CD4-positive, alpha-beta T cell treated with Interleukin-6 for 4 hours (primary cell): Measurements from ENCODE around the gene ANKRD31.
"Not testable (repeated sequence)": the region's sequence is repeated elsewhere in the genome, so short reads cannot be mapped to it uniquely, and the experiment has no call there.

Experiments used
- DNase-seq: peaks from one replicate; pipeline ENCODE4 v3.0.0-alpha.2; 2020; ENCODE audit warnings: mixed read lengths

ANKRD31 gene

DNA sequence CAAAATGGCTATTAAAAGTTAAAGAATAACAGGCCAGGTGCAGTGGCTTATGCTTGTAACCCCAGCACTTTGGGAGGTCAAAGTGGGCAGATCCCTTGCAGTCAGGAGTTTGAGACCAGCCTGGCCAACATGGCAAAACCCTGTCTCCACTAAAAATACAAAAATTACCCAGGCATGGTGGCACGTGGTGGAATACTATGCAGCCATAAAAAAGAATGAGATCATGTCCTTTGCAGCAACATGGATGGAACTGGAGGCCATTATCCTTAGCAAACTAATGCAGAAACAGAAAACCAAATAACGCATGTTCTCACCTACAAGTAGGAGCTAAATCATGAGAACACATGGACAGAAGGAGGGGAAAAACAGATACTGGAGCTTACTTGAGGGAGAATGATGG, 15.9 kb downstream of the ANKRD31 start:
- not testable (repeated sequence) for DNase-seq

DNA sequence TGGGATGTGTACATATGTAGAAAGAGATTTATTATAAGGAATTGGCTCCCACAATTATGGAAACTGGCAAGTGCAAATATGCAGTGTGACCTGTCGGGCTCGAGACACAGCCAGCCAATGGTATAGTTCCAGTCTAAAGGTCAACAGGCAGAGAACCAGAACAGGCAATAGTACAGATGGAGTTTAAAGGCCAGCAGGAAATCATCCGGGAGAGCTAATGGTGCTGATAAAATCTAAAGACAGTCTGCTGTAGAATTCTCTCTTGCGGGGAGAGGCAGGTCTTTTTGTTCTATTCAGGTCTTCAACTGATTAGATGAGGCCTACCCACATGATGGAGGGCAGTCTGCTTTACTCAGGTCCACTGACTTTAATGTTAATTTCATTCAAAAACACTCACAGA, 21.8 kb downstream of the ANKRD31 start:
- no peak for DNase-seq

DNA sequence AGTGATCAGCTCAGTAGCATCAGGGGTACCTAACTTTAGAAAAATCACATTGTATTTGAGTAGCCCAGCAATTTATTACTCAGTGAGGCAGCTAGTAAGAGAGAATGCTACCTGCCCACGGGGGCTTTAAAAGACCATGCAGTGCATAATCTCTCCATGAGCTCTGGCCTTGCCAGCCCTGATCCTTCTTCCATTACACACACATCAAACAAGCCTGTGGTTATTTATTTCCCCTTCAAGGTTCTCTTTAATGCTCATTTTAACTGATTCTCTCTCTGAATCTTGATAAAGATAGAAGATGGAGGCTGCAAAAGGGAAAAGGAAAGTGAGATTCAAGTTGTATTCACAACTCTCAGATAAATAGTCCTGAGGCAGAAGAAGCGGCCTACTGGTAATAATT, 22.3 kb downstream of the ANKRD31 start:
- DNase-seq, result no peak

DNA sequence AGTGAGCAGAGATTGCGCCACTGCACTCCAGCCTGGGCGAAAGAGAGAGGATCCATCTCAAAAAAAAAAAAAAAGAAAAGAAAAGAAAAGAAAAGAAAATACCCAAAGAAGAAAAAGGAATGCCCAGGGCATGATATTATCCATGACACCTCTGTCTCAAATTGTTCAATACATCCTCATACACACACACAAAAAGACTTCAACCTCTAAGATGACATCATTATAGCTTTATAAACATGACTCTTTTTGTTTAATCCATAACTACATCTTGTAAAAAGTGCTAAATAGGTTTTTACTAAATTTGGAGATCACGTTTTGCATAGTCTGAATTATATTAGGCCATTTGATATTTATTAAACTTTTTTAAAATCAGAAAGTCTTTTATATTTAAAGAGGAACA, 33.1 kb downstream of the ANKRD31 start:
- no peak for DNase-seq

DNA sequence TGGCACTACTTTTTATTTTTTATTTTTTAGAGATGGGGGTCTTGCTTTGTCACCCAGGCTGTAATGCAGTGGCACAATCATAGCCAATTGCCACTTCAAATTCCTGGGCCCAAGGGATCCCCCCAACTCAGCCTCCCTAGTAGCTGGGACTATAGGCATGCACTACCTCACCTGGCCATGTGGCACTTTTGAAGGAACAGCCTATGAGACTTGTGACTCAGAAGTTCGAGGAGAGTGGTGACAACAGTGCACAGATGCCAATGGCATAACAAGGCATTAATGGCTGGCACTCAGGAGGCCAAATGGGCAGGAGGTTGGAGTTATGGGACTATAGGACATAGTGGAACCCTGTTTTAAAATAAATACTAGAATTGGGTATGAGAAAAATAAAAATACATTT, 33.7 kb downstream of the ANKRD31 start:
- no peak for DNase-seq

DNA sequence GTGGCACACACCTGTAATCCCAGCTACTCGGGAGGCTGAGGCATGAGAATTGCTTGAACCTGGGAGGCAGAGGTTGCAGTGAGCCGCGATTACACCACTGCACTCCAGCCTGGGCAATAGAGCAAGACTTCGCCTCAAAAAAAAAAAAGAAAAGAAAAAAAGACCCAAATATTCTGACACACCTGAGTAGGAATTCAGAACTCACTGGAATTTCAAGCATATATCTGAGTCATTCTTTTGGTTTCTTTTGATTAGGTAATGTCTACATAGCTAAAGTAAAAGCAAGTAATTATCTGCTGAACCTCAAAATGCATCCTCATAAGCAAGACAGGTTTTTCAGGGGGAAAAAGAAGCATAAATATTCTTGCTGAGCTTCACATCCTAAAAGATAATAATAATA, 35.9 kb downstream of the ANKRD31 start:
- DNase-seq, result no peak

DNA sequence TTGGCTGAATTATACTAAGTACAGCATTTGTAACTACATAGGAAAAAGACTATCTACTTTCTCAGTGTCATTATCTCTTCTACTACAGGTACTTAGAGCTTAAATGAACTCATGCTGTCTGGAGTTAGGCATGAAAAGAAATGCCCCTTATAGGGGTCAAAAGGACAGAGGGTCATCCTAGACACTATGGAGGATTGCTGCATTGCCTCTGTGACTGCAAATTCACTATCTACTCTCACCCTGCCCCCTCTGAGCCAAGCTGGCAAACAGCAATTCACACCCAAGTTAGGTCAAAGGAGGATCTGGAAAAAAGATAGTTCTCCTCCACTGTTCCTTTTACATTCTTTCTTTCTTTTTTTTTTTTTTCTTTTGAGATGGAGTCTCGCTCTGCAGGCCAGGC, 36.7 kb downstream of the ANKRD31 start:
- no peak for DNase-seq

DNA sequence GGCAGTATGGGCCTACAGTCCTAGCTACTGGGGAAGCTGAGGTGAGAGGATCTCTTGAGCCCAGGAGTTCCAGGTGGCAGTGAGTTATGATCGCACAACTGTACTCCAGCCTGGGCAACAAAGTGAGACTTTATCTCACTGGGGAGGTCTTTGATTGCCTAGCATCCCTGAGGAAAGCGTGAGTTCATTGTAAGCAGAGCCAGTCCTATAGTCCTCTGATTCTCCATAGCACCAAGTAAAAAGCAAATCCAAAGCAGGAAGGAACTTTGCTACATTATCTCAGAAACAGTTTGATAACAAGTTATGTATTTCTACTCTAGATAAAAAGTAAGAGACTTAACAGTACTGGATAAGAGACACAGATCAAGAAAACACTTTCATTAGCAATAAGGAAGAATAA, 37.6 kb downstream of the ANKRD31 start:
- DNase-seq, result no peak

DNA sequence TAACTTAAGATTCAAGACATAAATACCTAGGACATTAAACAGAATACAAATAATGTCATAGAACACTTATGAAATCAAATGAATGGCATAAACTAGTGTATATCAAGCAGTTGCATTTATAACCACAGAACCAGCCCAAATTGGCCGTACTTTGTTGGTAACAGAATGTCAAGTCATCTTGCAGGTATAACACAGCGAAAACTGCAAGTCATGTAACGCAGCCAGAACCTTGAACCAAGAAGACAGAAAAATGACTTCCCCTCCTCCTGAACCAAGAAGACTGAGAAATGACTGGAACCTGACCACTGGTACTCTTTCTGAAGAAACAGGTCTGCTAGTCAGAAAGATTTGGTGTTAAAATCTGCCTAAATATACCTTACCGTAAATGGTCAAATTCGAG, 38.9 kb downstream of the ANKRD31 start:
- DNase-seq, result no peak

DNA sequence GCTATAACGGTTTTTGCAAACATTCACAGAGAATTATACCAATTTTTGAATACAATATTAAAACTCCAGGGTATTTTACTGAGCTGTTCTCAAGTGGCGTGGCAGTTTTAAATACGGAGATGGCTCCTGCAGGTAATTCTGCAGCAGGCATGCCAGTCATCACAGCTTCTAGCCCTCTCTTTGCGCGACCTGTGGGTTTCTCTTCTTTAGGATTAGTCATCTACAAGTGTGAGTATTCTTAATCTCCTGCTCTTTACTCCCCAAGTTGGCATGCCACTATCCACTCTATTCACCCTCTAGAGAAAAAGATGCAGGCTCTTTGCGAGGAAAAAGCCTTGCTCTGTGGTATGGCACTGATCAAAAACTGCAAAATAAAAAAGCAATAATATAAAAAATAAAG, 43.9 kb downstream of the ANKRD31 start:
- no peak for DNase-seq

DNA sequence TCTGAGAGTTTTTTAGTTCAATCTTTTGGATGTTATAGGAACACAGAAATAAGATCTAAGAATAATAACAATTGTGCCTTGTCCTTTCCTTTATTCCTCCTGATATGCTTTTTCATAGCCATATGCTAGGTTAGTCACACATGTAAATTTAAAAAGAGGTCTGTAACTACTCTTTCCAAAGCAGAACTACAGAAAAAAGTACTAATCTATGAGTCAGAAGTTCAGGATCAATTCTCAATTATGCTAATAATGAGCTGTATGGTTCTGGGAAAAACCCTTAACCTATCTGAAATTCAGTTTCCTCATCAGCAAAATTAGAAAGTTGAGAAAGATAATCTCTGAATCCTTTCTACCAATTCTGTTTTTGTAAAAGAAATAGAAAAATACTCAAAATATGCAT, 44.4 kb downstream of the ANKRD31 start:
- no peak for DNase-seq

DNA sequence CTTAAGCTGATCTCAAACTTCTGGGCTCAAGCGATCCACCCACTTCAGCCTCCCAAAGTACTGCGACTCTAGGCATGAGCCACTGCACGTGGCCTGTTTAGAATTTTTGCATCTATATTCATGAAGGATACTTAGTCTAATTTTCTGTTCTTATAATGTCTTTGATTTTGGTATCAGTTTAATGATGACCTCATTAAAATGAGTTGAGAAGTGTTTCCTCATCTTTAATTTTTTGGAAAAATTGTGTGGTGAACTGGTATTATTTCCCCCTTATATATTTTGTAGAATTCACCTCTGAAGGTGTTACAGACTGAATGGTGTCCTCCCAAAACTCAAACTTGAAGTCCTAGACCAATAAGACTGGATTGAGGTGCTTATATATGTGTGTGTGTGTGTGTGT, 46.5 kb downstream of the ANKRD31 start:
- no peak for DNase-seq

DNA sequence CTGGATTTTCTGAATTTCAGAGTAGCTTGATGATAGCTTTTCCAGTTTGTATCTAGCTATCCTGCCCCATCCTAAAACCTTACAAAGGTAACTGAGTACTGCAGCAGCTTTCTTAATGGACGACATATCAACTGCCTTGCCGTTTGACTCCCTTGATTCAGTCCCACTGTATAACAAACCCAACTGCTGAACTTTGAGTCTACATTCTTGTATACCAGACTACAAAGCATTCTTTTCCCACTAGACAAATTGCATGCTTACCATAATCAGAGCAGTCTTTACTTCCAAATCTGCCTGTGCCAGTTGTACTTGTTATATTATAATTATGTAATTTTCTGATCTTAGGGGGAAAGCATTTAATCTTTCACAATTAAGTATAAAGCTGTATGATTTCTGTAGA, 47.3 kb downstream of the ANKRD31 start:
- DNase-seq, result no peak

DNA sequence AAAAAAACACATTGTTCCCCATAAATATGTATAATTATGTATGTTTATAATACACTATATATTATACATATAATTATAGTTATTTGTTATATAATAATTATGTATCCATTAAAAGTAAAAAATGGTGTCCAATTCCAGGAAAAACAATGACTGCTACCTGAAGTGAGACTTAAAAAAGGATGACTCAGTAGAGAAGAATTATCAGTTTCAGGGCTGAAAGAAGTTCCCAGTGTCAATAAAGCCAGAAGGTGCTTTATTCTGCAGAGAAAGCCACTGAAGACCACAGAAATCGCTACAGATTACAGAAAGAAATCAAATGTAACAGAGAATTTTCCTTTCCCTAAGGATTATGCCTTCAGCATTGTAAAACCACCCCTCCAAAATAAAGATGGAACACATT, 50.9 kb downstream of the ANKRD31 start:
- no peak for DNase-seq

DNA sequence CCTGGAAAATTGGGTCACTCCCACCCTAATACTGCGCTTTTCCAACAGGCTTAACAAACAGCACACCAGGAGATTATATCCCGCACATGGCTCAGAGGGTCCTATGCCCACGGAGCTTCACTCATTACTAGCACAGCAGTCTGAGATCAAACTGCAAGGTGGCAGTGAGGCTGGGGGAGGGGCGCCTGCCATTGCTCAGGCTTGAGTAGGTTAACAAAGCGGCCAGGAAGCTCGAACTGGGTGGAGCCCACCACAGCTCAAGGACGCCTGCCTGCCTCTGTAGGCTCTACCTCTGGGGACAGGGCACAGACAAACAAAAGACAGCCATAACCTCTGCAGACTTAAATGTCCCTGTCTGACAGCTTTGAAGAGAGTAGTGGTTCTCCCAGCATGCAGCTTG, 60.7 kb downstream of the ANKRD31 start:
- not testable (repeated sequence) for DNase-seq

DNA sequence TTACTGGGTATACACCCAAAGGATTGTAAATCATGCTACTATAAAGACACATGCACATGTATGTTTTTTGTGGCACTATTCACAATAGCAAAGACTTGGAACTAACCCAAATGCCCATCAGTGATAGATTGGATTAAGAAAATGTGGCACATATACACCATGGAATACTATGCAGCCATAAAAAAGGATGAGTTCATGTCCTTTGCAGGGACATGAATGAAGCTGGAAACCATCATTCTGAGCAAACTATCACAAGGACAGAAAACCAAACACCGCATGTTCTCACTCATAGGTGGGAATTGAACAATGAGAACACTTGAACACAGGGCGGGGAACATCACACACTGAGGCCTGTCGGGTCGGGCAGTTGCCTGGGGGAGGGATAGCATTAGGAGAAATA, 61.8 kb downstream of the ANKRD31 start:
- DNase-seq, result not testable (repeated sequence)

DNA sequence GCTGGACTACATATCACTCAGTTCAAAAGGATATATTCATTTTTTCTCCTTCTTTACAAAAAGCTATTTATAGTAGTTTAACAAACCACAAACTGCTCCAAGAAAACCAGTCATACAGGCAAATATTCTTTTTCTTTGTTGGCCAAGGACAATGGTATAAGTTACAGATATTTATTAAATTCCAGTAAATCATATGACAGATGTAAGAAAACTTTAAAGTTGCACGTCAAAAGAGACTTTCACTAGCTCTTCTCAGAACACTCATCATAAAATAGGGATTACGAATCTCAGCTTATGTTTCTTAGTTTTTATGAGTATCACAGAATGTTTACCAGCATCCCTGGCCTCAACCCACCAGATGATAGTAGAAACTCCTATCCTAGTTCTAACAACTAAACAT, 67.2 kb downstream of the ANKRD31 start:
- no peak for DNase-seq

DNA sequence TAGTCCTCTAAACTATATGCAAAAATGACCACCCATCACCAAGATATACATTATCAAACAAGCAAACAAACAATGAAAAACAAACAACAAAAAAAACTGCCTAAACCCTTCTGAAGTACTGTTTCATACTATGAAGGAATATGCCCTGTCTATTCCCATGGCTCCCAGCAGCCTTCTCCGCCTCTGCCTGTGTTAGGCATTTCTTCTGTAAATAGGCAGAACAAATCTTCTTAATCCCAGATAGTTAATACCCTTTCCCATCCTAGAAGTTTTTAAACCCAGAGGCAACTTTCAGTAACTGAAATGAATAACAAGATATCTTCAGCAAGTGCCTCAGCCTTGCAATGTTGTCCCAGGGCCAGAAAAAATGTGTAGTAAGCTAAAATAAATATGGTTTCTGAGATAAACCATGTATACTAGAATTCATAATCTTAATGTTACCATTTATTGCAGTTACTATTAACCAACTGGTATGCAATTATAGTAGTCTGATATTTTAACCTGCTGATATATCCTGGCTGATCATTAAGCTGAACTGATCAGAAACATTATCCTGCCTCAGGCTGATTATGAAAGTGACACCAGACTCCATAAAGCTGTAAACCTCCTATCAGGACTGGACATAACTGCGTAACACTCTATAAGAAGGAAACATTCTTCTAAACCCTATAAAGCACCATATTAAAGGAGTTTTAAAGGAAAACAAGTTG, 68.5 kb downstream of the ANKRD31 start:
- no peak for DNase-seq

DNA sequence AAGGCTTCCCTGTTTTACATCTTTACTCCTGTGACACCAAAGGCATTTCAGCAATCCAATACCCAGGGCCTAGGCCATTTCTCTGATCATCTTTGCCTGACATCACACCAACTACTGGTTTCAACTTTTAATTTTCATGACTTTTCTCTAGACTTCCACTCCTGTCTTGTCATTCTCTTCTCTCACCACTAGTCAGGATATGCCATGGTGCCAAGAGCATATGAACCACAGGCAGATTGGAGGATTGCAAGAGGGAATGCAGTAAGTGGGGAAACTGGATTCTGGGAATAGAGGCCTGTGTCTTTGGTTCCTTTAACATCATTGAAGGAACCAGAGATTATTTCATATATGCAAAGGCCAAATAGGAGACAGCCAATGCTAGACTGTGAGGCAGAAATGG, 69.3 kb downstream of the ANKRD31 start:
- no peak for DNase-seq

DNA sequence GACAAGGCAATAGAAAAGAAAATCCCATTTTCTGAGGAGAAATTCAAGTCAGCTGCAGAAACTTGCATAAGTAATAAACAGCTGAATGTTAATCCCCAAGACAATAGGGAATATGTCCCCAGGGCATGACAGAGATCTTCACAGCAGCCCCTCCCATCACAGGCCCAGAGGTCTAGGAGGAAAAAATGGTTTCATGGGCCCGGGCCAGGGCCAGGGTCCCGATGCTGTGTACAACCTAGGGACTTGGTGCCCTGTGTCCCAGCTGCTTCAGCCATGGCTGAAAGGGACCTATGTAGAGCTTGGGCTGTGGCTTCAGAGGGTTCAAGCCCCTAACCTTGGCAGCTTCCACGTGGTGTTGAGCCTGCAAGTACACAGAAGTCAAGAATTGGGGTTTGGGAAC, 75.2 kb downstream of the ANKRD31 start:
- DNase-seq, result not testable (repeated sequence)

DNA sequence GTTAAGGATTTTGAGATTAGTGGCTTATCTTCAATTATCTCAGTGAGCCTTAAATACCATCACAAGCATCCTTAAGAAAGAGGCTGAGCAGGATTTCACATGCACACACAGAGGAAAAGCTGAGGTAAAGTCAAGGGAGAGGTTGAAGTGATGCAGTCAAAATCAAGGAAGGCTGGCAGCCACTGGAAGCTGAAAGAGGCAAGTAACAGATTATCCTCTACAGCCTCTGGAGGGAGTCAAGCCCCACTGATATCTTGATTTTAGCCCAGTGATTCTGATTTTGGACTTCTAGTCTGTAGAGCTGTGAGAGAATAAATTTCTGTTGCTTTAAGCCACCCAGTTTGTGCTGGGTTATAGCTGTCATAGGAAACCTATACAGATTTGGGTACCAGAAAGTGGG, 80.1 kb downstream of the ANKRD31 start:
- no peak for DNase-seq

DNA sequence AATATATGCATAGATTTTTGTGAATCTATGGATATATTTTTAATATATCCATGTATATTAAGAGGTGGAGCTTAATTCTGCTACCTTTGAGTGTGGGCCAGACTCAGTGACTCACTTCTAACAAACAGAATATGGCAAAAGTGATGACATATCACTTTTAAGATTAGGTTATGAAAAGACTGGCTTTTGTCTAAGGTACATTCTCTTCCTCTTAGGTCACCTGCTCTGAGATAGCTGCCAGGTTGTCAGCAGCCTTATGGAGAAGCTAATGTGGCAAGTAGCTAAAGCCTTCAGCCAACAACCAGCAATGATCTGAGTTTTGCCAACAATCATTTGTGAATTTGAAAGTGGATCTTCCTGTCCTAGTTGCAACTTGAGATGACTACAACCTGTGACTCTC, 83.8 kb downstream of the ANKRD31 start:
- no peak for DNase-seq

DNA sequence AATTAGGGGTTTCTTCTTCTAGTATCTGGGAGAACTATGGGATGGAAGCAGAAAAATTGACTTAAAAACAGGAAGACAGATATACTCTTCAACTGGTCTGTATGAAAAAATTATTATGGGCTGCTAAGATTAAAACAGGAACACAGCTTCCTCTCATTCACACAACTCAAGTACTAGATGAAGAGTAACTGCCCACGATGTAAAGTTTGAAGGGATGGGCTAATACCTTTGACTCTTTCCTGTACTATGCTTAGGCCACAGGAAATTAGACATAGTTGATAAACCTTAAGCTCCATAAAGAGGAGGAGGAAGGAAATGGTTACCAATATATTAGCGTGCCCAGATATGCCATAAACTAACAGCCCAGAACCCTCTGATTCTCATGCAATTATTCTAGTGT, 88.6 kb downstream of the ANKRD31 start:
- DNase-seq, result no peak

DNA sequence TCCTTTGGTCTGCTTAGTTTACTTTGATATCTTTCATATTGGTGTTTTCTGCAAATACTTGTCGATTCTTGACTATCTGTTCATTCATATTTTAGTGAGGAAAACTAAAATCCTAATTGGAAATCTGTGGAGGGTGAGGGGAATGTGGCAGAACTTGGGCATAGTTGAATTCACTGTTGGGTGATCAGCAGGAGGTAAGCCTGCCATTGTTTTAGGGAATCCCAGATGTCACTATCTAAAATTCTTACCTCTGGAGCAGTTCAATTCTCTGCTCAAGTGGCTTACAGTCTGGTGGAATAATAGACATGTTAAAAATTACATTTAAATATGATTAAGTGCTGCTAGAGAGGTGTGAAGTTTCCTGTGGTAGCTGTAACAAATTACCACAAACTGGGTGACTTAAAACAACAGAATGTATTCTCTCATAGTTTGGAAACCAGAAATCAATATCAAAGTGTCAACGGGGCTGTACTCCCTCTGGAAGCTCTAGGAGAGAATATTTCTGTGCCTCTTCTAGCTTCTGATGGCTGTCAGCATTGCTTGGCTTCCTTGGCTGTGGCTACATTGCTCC, 94.0 kb downstream of the ANKRD31 start:
- DNase-seq, result no peak

DNA sequence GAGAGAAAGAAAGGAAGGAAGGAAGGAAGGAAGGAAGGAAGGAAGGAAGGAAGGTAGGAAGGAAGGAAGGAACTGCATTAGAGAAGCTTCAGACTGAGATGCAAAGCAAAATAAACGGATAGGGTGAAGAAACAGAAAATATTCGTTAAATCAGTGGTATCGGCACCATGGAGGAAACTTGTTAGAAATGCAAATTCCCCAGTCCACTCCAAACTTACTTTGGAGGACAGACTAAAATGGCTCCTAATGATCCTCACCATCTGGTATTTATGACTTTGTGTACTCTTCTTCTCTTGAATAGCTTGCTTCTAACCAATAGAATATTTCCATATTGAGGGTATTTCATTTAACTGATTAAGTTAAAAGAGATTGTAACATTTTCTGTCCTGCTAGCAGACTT, 96.4 kb downstream of the ANKRD31 start:
- no peak for DNase-seq
